Right forelimb (tissue), 1 donor: ENCODE data around the gene NR1H3.

ENCODE experiments used
- DNase-seq: peaks from one replicate; pipeline ENCODE4 v3.0.0-alpha.2; 2018

NR1H3 gene

DNA sequence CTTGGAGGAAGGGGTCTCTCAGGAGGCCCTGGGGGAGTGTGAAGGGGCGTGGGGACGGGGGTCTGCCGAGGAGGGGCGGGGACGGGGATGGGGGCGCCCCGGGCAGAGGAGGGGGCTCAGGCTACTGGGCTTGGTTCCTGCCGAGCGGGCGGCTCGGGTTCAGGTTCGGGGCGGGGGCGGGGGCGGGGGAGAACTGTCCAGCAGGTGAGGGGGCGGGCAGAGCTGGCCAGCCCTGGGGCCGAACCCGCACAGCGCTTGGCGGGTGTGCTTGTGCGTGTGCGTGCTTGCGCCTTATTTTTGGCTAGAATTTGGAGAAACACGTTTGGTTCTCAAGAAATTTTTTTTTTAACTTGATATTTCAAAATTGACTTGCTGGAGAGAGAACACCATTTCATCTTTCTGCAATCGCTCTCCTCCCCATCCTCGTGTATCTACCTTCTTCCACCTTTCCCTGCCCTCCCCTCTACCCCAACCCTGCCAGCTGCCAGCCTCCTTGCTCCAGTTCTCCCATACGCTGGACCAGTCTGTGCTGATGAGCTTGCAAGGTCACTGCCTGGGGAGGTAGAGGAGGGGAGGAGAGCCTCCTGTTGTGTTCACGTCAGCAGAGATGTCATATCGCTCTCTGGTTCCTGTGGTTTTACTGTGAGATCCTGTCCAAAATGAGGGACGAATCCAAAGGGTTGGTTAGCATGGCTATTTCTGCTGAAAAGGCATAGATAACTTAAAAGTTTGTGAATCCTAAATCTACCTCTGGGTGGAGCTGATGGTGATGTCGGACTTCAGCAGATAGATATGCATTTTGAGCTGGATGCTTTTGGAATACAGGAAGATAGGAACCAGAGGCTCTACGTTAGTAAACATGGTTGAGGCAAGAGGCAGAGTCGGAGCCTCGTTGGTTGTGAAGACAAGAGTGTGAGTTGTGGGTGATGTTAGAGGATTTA lies 12.8 kb downstream of the NR1H3 start:
- DNase-seq, result no peak

DNA sequence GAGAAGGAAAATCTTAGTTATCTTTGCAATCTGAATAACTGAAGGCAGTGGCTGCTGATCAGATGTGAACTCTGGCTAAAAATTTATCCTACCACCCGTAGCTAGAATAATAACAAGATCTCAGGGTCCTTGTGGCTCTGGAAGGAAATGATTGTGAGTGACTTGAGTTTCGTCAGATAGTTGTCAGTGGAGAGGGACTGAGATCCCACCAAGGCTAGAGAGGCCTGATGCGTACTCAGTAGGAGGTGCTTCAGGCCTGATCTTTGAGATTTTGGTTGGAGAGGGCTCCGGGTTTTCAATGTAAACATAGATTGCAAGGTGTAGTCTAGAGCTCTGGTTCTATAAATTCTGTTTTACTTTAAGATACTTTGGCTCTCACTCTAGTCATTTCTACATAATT lies 13.5 kb downstream of the NR1H3 start:
- no peak for DNase-seq

DNA sequence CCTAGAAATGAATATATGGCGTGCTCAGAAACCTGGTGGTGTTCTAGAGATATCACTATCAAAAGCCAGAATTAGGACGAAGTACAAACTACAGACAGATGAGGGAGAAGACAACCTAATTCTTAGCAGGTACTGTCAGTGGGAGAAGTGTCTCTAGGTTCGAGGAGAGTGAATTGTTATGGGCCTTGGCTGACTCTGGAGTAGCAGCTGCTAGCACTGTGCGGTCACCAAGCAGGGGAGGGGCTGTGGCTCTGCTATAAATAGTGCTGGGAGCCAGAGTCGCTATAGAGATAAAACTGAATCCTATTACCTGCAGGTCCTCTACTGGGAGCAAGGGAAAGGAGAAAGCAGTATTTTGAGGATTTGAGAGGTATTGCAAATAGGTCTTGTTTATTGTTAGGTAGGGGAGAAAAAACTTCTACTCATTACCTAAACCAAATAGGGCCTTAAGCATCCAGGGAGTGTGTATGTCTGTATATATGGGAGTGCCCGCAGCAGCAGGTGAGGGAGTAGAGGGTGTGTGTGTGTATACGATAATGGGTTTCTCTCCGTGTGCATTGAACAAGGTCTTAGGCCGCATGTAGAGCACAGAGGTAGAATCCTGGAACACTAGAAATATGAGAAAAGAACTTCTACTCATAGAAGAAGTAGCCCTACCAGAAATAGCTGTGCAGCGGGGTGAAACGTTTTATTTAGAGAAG lies 14.3 kb downstream of the NR1H3 start:
- DNase-seq, result no peak

DNA sequence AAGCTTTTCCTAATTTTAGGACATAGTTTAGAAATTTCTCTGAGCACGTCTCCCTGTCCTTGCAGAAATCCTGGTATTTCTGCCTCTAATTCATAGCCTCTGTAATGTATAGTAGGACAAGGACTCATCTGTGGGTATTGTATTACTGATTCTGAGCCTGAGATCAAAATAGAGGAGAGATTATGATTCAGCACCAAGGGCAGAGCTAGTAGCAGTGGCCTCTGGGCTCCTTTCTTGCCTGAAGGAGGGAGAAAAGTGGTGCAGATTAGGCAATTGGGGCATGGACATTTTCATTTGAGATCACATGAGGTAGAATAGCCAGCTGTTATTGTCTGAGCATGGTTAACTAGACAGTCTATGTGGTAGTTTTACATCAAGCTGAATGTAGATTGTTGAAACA lies 14.9 kb downstream of the NR1H3 start:
- no peak for DNase-seq

DNA sequence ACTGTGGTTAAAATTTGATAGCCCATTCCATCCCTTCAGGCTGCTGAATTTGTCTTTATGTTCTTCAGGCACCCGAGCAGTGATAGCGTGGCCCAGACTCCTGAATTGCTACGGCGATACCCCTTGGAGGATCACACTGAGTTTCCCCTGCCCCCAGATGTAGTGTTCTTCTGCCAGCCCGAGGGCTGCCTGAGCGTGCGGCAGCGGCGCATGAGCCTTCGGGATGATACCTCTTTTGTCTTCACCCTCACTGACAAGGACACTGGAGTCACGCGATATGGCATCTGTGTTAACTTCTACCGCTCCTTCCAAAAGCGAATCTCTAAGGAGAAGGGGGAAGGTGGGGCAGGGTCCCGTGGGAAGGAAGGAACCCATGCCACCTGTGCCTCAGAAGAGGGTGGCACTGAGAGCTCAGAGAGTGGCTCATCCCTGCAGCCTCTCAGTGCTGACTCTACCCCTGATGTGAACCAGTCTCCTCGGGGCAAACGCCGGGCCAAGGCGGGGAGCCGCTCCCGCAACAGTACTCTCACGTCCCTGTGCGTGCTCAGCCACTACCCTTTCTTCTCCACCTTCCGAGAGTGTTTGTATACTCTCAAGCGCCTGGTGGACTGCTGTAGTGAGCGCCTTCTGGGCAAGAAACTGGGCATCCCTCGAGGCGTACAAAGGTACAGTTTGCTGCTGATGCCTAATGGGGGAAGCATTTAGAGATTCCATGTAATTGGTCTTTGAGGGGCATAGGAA lies 16.9 kb downstream of the NR1H3 start:
- DNase-seq, result no peak

DNA sequence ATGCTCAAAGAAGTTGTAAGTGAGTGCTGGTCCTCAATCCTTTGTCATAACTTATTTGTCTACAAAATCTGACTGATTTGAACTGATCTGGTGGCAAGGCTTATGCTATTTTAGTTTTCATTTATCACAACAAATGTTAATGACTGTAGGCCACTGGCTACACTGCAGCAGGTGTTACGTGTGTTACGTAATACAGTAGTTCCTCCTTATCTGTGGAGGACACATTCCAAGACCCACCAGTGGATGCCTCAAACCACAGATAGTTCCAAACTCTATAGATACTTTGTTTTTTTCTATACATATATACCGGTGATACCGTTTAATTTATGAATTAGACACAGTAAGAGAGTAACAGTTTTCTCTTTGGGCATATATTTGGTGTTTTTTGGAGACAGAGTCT lies 19.1 kb downstream of the NR1H3 start:
- DNase-seq, result no peak

DNA sequence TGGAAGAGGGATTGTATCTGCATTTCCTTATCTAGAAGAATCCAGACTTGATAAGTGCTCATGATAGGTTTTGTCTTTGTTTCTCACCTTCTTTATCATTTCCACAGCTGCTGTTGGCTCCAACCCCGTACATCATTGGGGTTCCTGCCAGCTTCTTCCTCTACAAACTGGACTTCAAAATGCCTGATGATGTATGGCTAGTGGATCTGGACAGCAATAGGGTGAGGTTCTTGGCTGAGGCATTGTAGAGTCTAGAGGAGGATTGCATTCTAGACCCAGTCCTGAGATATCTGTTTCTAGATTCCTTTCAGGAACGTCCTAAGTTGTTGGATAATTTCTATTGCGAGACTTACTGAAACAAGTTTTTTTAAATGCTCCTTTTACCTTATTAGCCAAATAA lies 20.3 kb downstream of the NR1H3 start:
- no peak for DNase-seq

DNA sequence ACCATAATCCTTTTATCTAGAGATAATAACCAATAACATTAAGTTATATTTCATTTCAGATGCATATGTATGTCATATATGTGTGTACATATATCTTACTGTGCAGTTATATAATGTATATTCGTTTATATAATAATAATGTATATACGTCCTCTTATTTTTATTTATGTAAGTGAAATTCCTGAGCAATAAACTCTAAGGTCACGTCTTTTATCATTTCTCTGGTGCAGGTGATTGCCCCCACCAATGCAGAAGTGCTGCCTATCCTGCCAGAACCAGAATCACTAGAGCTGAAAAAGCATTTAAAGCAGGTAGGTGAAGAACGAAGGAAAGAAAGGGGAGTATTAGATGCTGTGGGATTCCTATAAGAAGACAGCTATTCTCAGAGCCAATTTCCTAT lies 21.0 kb downstream of the NR1H3 start:
- no peak for DNase-seq

DNA sequence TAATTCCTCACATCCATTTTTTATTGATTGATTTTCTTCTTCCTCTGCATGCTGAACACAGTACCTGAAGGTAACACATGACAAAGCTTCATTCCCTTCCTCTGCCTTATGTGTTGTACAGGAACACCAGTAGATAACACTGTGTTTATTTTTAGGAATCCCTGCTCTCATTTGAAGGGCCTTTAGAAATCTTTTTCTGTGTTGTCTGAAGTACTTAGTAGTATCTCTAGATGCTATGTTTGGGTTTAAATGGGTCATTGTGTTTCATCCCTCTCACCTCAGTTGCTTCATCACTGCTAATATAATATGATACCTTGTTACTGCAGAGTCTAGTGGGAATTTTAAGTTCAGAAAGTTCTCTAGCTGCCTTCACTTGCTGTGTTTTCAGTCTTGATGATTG lies 22.3 kb downstream of the NR1H3 start:
- no peak for DNase-seq

DNA sequence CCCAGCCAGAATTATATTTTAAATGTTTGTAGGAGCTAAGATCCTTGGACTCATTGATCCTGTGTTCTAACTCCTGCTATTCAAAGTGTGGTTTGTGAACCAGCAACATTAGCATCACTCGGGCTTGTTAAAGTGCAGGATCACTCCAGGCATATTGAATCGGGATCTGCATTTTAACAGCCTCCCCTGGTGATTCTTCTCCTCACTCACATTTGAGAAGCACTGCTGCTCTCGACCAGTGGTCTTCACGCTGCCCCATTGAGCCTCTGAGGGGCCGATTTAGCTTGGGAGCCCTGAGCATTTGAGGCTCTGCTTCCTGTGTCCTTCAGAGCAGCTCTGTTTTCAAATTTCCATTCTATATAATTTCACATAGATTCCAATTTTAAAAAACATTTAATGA lies 23.1 kb downstream of the NR1H3 start:
- no peak for DNase-seq

DNA sequence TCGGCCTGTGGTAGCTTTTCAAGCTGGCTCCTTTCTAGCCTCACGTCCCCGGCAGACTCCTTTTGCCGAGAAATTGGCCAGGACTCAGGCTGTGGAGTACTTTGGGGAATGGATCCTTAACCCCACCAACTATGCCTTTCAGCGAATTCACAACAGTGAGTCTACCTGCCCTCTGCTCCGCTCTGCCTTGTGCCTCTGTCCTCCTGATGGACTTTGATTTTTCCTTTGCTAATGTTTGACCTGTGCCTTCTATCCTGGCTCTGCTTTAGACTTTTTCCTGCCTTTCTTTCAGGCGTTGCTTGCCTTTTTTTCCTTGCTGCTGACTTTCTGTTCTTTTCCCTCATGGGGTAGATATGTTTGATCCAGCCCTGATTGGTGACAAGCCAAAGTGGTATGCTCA lies 24.7 kb downstream of the NR1H3 start:
- no peak for DNase-seq

DNA sequence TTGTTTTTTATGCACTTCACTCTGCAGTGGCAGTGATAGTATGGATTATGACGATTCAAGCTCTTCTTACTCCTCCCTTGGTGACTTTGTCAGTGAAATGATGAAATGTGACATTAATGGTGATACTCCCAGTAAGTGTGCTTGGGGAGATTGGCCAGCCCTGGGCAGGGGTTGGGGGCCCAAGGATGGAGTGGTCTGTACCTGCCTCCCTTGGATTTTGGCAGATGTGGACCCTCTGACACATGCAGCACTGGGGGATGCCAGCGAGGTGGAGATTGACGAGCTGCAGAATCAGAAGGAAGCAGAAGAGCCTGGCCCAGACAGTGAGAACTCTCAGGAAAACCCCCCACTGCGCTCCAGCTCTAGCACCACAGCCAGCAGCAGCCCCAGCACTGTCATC lies 26.4 kb downstream of the NR1H3 start:
- DNase-seq, result no peak

DNA sequence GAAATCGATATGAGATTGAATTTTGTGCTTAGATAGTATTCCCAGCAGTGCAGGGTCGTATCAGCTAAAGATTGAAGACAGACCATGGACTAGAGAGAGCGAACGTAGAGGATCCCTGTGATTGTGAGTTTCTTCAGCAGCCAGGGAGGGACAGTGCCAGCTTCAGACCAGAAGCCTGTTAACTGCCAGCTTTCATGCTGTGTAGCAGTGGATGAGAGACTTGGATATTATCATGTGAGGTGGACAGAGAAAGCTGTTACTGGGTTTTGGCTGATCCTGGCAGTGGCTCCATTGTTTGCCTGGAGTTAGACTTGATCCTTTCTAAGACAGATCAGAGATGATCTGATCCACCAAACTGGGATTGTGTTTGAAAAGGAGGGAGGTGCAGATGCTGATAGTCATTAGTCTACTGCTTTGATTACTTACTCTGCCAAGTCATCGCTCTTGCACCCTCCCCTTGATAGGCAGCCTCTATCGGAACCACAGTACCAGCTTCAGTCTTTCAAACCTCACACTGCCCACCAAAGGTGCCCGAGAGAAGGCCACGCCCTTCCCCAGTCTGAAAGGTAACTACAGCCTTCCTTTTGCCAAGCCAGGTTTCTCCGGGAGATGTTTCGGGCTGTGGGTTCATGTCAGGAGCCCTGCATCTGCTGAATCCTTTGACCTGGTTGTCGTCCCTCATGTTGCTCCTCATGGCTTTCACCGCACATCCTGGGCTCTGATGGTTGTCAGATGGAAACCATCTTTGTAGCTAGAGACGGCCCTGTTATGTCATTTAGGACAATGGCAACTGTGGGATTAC lies 28.4 kb downstream of the NR1H3 start:
- no peak for DNase-seq

DNA sequence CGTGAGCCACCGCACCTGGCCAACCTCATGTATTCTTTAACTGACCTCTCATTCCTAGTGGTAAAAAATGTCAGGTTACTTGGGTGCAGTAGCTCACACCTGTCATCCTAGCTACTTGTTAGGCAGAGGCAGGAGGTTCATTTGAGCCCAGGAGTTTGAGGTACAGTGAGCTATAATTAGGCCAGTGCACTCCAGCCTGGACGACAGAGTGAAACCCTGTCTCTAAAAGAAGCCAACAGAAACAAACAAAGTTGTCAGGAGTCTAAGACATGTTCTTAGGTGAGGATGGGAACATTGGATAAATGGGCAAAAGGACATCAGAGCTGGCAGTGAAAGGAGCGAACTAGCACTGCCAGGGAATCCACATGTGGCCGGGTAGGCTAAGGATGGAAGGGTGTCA lies 30.3 kb downstream of the NR1H3 start:
- DNase-seq, result no peak

DNA sequence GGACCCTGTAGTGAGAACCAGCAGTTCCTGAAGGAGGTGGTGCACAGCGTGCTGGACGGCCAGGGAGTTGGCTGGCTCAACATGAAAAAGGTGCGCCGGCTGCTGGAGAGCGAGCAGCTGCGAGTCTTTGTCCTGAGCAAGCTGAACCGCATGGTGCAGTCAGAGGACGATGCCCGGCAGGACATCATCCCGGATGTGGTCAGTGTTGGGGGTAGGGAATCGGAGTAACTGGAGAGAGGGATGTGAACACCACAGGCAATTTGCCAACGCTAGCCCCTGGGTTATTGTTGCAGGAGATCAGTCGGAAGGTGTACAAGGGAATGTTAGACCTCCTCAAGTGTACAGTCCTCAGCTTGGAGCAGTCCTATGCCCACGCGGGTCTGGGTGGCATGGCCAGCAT lies 32.1 kb downstream of the NR1H3 start:
- DNase-seq, result no peak

DNA sequence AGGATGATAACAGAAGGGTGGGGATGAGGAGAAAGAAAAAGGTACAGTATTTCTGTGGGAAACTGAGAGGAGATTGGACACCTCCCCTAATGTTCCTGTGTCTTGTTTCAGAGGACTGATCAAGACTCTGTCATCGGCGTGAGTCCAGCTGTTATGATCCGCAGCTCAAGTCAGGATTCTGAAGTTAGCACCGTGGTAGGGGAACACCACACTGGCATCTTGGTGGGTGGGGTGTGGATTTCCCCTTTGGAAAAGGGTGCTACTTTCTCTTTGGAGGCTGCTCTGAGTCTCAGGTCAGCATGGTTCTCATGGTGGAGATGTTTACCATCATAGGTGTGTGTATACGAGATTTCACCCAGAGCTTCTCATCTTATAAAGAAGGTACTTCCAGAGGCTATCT lies 37.6 kb downstream of the NR1H3 start:
- no peak for DNase-seq

DNA sequence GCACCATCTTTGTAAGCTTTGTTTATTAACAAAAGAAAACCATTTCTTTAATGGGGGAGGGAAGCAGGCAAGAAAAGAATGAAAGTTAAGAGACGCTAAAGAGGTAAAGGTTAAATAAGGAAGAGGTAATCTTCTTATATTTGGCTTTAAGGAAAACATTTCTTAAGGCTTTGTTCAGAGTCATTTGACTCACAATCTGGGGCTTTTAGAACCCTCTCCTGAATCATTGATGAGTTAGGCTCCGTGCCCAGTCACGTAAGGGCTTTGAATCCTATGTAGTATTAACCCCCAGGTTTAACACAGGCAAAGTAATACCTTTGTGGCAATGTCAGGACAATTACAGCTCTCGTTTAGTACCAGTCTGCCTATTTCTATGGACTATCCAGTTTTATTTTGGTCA lies 38.2 kb downstream of the NR1H3 start:
- no peak for DNase-seq

DNA sequence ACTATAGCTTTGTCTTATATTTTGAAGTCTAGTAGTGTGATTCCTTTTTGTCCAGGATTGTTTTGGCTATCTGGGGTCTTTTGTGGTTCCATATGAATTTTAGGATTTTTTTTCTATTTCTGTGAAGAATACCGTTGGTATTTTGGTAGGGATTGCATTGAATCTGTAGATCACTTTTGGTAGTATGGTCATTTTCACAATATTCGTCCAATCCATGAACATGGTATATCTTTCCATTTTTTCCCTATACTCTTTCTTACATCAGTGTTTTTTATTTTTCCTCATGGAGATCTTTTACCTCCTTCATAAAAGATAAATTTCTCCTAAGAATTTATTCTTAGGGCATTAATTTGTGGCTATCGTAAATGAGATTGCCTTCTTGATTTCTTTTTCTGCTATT lies 41.3 kb downstream of the NR1H3 start:
- DNase-seq, result no peak

DNA sequence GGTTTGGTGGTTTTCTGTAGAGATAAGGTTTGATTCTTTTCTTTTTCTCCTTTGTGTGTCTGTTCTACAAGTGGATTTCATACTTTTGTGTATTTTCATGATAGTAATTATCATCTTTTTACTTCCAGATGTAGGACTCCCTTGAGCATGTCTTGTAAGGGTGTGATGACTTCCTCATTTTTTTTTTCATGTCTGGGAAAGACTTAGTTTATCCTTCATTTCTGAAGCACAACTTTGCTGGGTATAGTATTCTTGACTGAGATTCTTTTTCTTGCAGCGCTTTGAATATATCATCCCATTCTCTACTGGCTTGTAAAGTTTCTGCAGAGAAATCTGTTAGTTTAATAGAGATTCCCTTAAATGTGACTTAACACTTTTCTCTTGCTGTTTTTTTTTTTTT lies 45.1 kb downstream of the NR1H3 start:
- DNase-seq, result no peak

DNA sequence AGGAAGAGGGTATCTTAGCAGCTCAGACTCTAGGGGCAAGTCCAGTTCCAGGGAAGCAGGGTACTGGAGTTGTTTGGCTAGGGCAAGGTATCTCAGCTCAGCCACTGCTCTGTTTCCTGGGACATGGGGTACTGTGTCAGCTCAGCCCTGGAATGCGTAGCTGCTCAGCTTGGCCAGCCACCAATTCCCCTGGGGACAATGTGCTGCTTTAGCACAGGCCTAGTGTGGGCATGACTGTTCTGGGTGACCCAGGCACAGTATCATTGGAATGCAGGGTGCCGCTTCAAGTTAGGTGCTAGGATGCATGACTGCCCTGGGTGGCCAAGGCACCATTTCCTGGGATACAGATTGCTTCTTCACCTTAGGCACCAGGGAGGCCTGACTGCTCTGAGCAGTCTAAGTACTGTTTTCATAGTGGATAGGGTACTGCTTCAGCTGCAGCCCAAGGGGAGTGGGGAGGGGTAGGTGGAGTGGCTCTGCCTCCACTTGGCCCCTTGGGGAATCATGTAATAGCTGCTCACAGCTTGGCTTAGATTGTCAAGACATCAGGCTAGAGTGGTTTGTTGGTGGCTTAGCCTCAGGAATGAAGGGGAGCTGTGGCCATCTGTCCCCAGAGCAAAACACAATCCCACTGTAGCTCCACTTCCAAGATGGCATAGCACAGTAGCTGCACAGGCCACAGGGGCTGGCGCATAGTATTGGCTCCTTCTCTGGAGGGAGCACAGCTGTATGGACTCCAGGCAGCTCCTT lies 48.1 kb downstream of the NR1H3 start:
- no peak for DNase-seq

DNA sequence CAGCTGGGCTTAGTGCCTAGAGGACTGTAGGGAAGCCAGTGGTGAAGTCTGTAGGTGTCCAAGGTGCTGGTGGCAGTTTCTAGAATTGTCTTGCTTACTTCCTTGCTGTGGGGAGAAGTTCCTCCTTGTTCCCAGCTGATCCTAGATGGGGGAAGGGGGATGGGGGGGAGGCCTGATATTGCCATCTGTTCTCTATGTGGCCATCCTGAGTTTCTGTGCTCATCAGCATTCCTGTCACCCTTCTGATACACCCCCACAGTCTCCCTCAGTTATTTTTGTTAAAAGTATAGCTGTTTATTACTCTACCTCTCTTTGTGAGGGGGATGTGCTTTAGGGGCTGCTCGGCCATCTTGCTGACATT lies 48.7 kb downstream of the NR1H3 start:
- DNase-seq, result no peak
